ENCODE measurements around the gene TBC1D17. TPM values are rescaled to one million over a fixed set of nuclear protein-coding genes. Genes with fewer than 3 reads are reported as not detected.

The TBC1D17 gene
- total RNA-seq, 1 experiment from 2014 or later, result 35.1 TPM

DNA sequence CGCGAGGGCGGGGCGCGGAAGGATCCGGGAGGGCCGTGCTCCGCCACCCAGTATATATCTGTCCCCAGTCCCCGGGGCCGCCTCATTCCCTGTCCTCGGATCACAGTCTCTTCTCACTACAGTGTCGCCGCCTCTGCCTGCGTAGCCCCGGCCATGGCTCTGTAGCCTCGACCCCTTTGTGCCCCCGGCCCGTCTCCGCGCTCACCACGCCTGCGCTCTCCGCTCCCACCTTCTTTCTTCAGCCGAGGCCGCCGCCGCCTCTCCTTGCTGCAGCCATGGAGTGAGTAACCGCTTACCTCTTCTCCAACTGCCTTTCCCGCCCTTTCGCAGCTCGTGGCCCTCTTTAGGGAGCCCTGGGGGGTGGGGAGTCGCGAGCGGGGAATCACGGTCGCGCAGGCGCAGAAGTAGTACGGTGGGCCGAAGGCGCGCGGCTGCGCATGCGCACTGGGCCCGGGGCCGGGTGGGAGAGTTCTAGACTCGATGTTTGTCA is 51.7 kb downstream of the TBC1D17 start, which contains the start of the genes ATF5 and NUP62:
ATF5 (plus strand) TSS at position 85 of the 490 bp plus-strand sequence. CDS start 1,646 bp downstream, outside the sequence.
NUP62 (minus strand) TSS at position 384 of the 490 bp plus-strand sequence. CDS start 19,697 bp downstream, outside the sequence.
- intact Hi-C loops (cut with micrococcal nuclease; ENCODE audit: unreplicated experiment), result loop anchor here (10.0 kb wide), 1 partner anchor 164 kb away; the partner anchor contains the start of genes AP2A1 and TSKS
- POLR2A ChIA-PET (ENCODE audit: low non-redundant PET), result interaction anchor here (0.6 to 1.2 kb wide), 7 partner anchors 10 to 289 kb away, joined by 3 to 10 read pairs (median 6); partner anchors contain the start of genes AKT1S1 and TBC1D17
- no peaks in the 10 kb centered on the region for H3K27me3 ChIP-seq (replicated peaks; ENCODE audit: insufficient read depth, low read depth, low read length, poor library complexity)

DNA sequence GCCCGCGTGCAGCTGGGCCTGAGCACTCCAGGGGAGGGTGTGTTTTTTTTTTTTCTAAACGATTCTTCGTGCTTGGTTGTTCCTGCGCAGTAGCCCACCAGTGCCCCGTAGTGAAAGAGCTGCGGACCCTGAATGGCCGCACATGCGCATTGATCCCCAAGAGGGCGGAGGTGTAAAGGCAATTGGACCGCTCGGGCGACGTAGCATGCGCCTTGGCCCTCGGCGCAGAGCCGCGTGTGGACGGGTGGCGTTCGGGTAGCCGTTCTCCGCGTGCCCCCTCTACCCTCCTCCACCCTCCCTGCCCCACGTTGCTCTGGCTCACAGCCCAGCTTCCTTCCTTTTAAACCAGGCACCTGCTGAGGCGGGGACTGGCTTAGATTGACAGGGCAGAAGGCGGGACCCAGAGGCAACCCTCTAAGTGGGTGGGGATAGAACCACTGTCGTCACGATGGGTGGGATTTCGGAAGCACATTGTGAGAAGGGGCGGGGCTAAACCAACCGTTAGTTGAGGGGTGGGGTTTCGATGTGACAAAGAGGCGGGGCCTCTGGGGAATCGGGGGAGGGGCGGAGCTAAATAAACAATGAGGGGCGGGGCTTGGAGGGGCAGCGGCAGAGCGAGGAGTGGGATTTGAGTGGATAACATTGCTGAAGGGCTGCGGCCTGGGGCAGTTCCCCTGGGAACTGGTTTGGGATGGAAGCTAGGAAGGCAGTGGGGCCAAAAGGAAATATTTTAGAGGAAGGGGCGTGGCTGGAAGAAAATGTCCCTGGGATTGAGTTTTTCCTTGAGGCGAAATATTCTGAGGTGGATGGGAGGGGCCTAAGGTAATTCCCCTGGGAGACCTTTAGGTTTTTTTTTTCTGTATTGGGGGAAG is 52.3 kb downstream of the TBC1D17 start:
- ChIA-PET POLR2A (ENCODE audit: low non-redundant PET) (interaction anchor here (0.6 to 1.2 kb wide), 9 partner anchors 11 to 290 kb away, joined by 3 to 10 read pairs (median 6); partner anchors contain the start of genes AKT1S1 and TBC1D17), CTCF (interaction anchor here (0.6 kb wide), 1 partner anchor 16 kb away, joined by 3 read pairs; no protein-coding TSS in a partner anchor)
- peak overlapping the region; percentile 100 for H3K27ac ChIP-seq (ENCODE audit: low read depth, low read length, poor library complexity, severe bottlenecking)

More for the DNA sequence above, 51.7 kb downstream of the TBC1D17 start, which contains the start of the genes ATF5 and NUP62:
- CTCF ChIA-PET, result interaction anchor here (0.6 kb wide), 1 partner anchor 437 kb away, joined by 3 read pairs; no protein-coding TSS in a partner anchor
- peak; percentile 95 for DNase-seq (ENCODE audit: low spot score)
- no peaks in the 10 kb centered on the region for H3K9me3 ChIP-seq (ENCODE audit: low read depth, low read length, poor library complexity, severe bottlenecking)
- H3K36me3 ChIP-seq (ENCODE audit: insufficient read depth, low read length, poor library complexity, severe bottlenecking), result peaks cover 66% of the 10 kb centered on the region
- no peak for TF ChIP-seq CTCF (conservative IDR thresholded peaks at IDR 0.05; ENCODE audit: low read depth, low read length)
- no peak for TF ChIP-seq EZH2 (IDR thresholded peaks at IDR 0.05; ENCODE audit: borderline replicate concordance, low read depth, low read length, poor library complexity, severe bottlenecking)
- peaks cover 42% of the 10 kb centered on the region for H3K4me1 ChIP-seq (ENCODE audit: insufficient read depth, low read length, poor library complexity, severe bottlenecking)
- BruUV-seq (replicated peaks), result TSS peak; percentile 59
- H3K4me3 ChIP-seq (ENCODE audit: low read depth, low read length, poor library complexity, severe bottlenecking), result peak within 1 kb of the TSS; percentile 79
- H3K27ac ChIP-seq (ENCODE audit: low read depth, low read length, poor library complexity, severe bottlenecking), result peak within 1 kb of the TSS; percentile 100

More for the DNA sequence above, 52.3 kb downstream of the TBC1D17 start:
- TF ChIP-seq CTCF (conservative IDR thresholded peaks at IDR 0.05; ENCODE audit: low read depth, low read length) (no peak), EZH2 (IDR thresholded peaks at IDR 0.05; ENCODE audit: borderline replicate concordance, low read depth, low read length, poor library complexity, severe bottlenecking) (no peak)
- Histone ChIP-seq H3K9me3 (ENCODE audit: low read depth, low read length, poor library complexity, severe bottlenecking) (no peaks in the 10 kb centered on the region), H3K4me1 (ENCODE audit: insufficient read depth, low read length, poor library complexity, severe bottlenecking) (peaks cover 35% of the 10 kb centered on the region), H3K4me3 (ENCODE audit: low read depth, low read length, poor library complexity, severe bottlenecking) (peak overlapping the region; percentile 79), H3K27me3 (replicated peaks; ENCODE audit: insufficient read depth, low read depth, low read length, poor library complexity) (no peaks in the 10 kb centered on the region), H3K36me3 (ENCODE audit: insufficient read depth, low read length, poor library complexity, severe bottlenecking) (peaks cover 66% of the 10 kb centered on the region)
- no TSS peak for BruUV-seq (replicated peaks)
- intact Hi-C loops (cut with micrococcal nuclease; ENCODE audit: unreplicated experiment), result loop anchor here (10.0 kb wide), 1 partner anchor 165 kb away; the partner anchor contains the start of genes AP2A1 and TSKS
- peak; percentile 96 for DNase-seq (ENCODE audit: low spot score)
